HepG2 (cell line): ENCODE data around the gene SGMS1.

Experiments
- CTCF ChIP-seq: sonication (generic); formaldehyde crosslinking; IDR thresholded peaks from 2 replicates; pipeline ENCODE4 v1.5.0; 2020; ENCODE audit warnings: mild to moderate bottlenecking, missing genetic modification reagents, moderate library complexity
- POLR2G ChIP-seq: fragments of 200-400 bp; formaldehyde crosslinking; IDR thresholded peaks from 2 replicates; pipeline ENCODE4 v1.6.1; 2018; ENCODE audit warnings: mild to moderate bottlenecking, low read depth, low read length, moderate library complexity

DNA sequence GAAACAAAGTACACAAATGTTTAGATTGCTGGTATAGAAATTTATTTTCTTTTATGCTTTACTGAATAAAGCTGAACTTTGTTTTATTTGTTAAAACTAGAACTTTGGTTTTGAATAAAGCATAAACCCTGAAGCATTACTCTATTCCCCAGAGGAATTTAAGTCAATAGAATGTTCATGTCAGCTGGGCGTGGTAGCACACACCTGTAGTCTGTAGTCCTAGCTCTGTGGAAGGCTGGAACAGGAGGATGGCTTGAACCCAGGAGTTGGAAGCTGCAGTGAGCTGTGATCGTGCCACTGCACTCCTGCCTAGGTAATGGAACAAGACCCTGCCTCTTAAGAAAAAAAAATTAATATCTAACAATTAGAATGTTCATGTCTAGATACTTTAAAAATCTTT, 233.5 kb downstream of the SGMS1 start:
- no peak for TF ChIP-seq CTCF (CRISPR knock-in tag)
- TF ChIP-seq POLR2G: no peak
